Gastrocnemius medialis (tissue), 4 donors: Measurements from ENCODE around the gene KIF26B. TPM values are rescaled to one million over a fixed set of nuclear protein-coding genes. Genes with fewer than 3 reads are reported as not detected.
"Not testable (repeated sequence)": the region's sequence is repeated elsewhere in the genome, so short reads cannot be mapped to it uniquely, and the experiment has no call there.

ENCODE experiments used
- ATAC-seq, 2 donors: fragments of 150-250 bp; one replicate each; pipeline ENCODE4 v1.9.1; 2016
- DNase-seq, 2 donors: peaks; one replicate each; pipeline ENCODE4 v3.0.0-alpha.2; 2019
- H3K27ac ChIP-seq, 4 donors: fragments of 200-600 bp; sonication (generic); 1 replicate in 1 of 4; 2 replicates in 3 of 4; pipeline ENCODE4 v1.5.1; 2016 to 2018; ENCODE audit warnings: mild to moderate bottlenecking in 2 of 4, moderate library complexity in 1 of 4
- H3K27me3 ChIP-seq, 3 donors: fragments of 200-600 bp; sonication (generic) in 2 of 3; 1 replicate in 1 of 3; 2 replicates in 2 of 3; pipeline versions ENCODE4 v1.5.1 to v1.6.0; 2016 to 2019; ENCODE audit warnings: mild to moderate bottlenecking in 1 of 3, moderate library complexity in 1 of 3
- H3K36me3 ChIP-seq, 2 donors: fragments of 200-600 bp; sonication (generic) in 1 of 2; one replicate each; pipeline ENCODE4 v1.5.1; 2017 to 2018
- H3K4me1 ChIP-seq, 2 donors: fragments of 200-600 bp; sonication (generic) in 1 of 2; one replicate each; pipeline ENCODE4 v1.5.1; 2016 to 2017; ENCODE audit warnings: mild to moderate bottlenecking in 2 of 2
- H3K4me3 ChIP-seq, 4 donors: fragments of 200-600 bp; sonication (generic) in 3 of 4; 1 replicate in 1 of 4; 2 replicates in 3 of 4; pipeline ENCODE4 v1.5.1; 2016 to 2019; ENCODE audit warnings: mild to moderate bottlenecking in 2 of 4
- H3K9me3 ChIP-seq, 3 donors: fragments of 200-600 bp; sonication (generic) in 2 of 3; 1 replicate in 1 of 3; 2 replicates in 2 of 3; pipeline ENCODE4 v1.5.1; 2016 to 2019
- POLR2A ChIP-seq, 2 donors: fragments of 450-650 bp; IDR thresholded peaks; one replicate each; pipeline ENCODE4 v1.6.1; 2017; ENCODE audit warnings: antibody characterized with exemption in 2 of 2, mild to moderate bottlenecking in 2 of 2, moderate library complexity in 2 of 2
- in situ Hi-C, 4 donors: fragments of 200-750 bp; cut with MboI; loops; one replicate each; pipeline versions ENCODE4 v1.15.0 to v1.8.0; 2017; ENCODE audit warnings: low sequenced_read_pairs in 4 of 4
- intact Hi-C: fragments of 100-400 bp; cut with DNase I; formaldehyde crosslinking; loops from one replicate; pipeline ENCODE4 v1.15.1; 2023; ENCODE audit warnings: low total_unique reads
- total RNA-seq, 4 donors: library from RNA; depleted of rRNA; stranded (reverse); fragments of >200 nt; gene quantifications; one replicate each; pipeline versions ENCODE4 v1.1.0 to v1.2.3, GENCODE V29; 2016
- TF ChIP-seq, protein P1 (sequence below), 5 experiments: fragments of 450-650 bp in 3 of 5; fragments of 200-600 bp in 2 of 5; sonication (generic) in 2 of 5; IDR thresholded peaks in 4 of 5; conservative IDR thresholded peaks in 1 of 5; 1 replicate in 4 of 5; 2 replicates in 1 of 5; pipeline ENCODE4 v1.5.1; 2016 to 2019; ENCODE audit warnings: antibody characterized with exemption in 5 of 5, mild to moderate bottlenecking in 3 of 5, moderate library complexity in 3 of 5

KIF26B gene
- total RNA-seq, 4 donors from 2014 or later, result 0.02 to 0.20 (median 0.10) TPM; not detected in 1

GRCh38 chr1:245334827-245335490 is 180.2 kb downstream of the KIF26B start:
- H3K4me3 ChIP-seq, result no peak overlapping the region
- no peaks in the 10 kb centered on the region for H3K9me3 ChIP-seq
- in situ Hi-C loops (no loop called here), intact Hi-C loops (loop anchor here (10.0 kb wide), 1 partner anchor 60 kb away; no protein-coding TSS in a partner anchor)
- H3K36me3 ChIP-seq, result no peaks in the 10 kb centered on the region
- H3K4me1 ChIP-seq, result no peaks in the 10 kb centered on the region
- TF ChIP-seq, protein P1, sequence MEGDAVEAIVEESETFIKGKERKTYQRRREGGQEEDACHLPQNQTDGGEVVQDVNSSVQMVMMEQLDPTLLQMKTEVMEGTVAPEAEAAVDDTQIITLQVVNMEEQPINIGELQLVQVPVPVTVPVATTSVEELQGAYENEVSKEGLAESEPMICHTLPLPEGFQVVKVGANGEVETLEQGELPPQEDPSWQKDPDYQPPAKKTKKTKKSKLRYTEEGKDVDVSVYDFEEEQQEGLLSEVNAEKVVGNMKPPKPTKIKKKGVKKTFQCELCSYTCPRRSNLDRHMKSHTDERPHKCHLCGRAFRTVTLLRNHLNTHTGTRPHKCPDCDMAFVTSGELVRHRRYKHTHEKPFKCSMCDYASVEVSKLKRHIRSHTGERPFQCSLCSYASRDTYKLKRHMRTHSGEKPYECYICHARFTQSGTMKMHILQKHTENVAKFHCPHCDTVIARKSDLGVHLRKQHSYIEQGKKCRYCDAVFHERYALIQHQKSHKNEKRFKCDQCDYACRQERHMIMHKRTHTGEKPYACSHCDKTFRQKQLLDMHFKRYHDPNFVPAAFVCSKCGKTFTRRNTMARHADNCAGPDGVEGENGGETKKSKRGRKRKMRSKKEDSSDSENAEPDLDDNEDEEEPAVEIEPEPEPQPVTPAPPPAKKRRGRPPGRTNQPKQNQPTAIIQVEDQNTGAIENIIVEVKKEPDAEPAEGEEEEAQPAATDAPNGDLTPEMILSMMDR (IDR thresholded peaks at IDR 0.05 in 4 of 5, conservative IDR thresholded peaks at IDR 0.05 in 1 of 5), result no peak
- TF ChIP-seq POLR2A (IDR thresholded peaks at IDR 0.05), result no peak
- H3K27ac ChIP-seq, result no peak overlapping the region
- no peak for ATAC-seq
- no peaks in the 10 kb centered on the region for H3K27me3 ChIP-seq
- DNase-seq, result no peak

GRCh38 chr1:245335684-245336083 is 180.9 kb downstream of the KIF26B start:
- ATAC-seq, result not testable (repeated sequence)

DNA sequence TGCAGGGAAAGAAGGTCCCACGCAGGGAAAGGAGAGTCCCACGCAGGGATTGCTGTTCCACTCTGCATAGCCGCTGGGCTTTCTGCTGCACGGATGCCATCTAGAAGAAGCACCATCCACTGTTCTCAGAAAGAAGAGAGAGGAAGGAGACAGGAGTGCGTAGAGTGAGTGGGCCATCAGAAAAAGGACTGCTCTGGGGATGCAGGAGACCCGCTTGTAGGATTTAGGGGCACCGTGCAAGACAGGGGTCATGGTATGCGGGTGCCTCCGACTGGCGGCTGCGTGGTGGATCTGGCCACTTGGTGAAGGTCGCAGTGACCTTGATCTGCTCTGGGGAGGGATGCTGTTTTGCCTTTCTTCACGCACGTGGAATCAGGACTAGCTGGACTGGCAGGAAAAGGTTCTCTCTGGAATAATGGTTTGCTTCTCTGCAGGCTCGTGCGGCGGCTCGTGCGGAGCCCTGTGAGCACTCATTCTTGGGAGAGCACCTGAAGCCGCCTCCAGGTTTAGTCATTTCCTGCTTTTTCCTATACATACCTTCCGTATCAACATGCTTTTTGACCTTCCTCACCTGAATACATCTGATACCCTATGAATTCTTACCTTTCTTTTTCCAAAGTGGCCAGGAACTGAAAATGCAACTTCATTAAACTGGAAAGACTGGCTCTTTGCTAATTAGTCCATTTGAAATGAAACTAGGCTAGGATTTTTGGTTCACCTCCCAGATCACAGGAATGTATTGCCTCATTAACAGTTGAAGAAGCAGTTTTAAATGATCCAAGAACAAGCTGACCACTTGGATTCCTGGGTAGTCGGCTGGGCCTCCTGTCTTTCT is 181.6 kb downstream of the KIF26B start:
- H3K27me3 ChIP-seq, result no peaks in the 10 kb centered on the region
- no peaks in the 10 kb centered on the region for H3K9me3 ChIP-seq
- no peak for ATAC-seq
- no peak overlapping the region for H3K27ac ChIP-seq
- no peak for DNase-seq
- H3K4me1 ChIP-seq, result no peaks in the 10 kb centered on the region
- intact Hi-C loops, result loop anchor here (10.0 kb wide), 1 partner anchor 62 kb away; no protein-coding TSS in a partner anchor
- H3K36me3 ChIP-seq, result no peaks in the 10 kb centered on the region
- TF ChIP-seq POLR2A (IDR thresholded peaks at IDR 0.05), result no peak
- TF ChIP-seq, protein P1 (IDR thresholded peaks at IDR 0.05 in 4 of 5, conservative IDR thresholded peaks at IDR 0.05 in 1 of 5), result no peak
- in situ Hi-C loops, result no loop called here
- no peak overlapping the region for H3K4me3 ChIP-seq

More at GRCh38 chr1:245335684-245336083, 180.9 kb downstream of the KIF26B start:
- intact Hi-C loops, result loop anchor here (10.0 kb wide), 1 partner anchor 61 kb away; no protein-coding TSS in a partner anchor
- H3K4me1 ChIP-seq, H3K27me3 ChIP-seq, H3K27ac ChIP-seq, H3K4me3 ChIP-seq, DNase-seq, in situ Hi-C loops, H3K36me3 ChIP-seq, H3K9me3 ChIP-seq: not testable (repeated sequence)

DNA sequence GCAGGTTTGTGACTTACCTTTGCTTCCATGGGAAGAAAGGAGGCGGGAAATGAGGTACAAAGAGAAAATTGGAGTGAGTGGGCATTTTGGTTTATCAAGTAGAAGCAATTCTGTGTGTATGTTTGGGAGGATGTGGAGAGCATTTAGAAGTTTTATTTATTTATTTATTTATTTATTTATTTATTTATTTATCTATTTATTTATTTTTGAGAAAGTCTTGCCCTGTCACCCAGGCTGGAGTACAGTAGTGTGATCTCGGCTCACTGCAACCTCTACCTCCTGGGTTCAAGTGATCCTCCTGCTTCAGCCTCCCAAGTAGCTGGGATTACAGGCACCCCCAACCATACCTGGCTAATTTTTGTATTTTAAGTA is 182.2 kb downstream of the KIF26B start:
- H3K9me3 ChIP-seq, ATAC-seq, H3K36me3 ChIP-seq, H3K27me3 ChIP-seq, in situ Hi-C loops, H3K4me3 ChIP-seq, H3K27ac ChIP-seq, H3K4me1 ChIP-seq, DNase-seq: not testable (repeated sequence)
- intact Hi-C loops, result loop anchor here (10.0 kb wide), 1 partner anchor 62 kb away; no protein-coding TSS in a partner anchor

DNA sequence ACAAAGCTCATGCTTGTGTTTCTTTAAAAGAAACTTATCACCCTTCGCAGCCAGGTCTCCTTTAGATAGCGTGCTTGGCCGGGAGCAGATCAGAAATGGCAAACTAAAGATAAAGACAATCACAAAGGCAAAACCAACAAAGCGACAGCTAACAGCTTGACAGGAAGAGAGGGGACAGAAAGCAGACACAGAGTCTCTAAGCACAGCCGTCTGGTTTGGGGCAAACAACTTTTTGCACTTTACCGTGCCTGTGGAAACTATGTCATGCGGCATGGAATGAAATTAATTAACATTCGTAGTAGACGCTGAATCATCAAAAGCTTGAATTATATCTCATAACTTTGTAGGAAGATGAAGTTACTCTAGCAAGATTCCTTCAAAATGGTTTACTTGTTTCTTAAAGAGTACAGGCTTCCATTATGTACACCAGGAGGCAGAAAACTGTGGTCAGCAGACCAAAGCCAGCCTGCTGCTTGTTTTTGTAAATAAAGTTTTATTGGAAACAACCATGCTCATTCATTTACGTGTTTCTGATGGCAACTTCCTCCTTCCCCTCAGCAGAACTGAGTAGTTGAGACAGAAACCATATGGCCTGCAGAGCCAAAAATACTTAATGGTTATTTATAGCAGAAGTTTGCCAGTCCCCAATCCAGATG is 183.2 kb downstream of the KIF26B start:
- H3K27me3 ChIP-seq, result no peaks in the 10 kb centered on the region
- H3K4me1 ChIP-seq, result no peaks in the 10 kb centered on the region
- H3K36me3 ChIP-seq, result no peaks in the 10 kb centered on the region
- intact Hi-C loops, result loop anchor here (10.0 kb wide), 1 partner anchor 63 kb away; no protein-coding TSS in a partner anchor
- no peak for ATAC-seq
- TF ChIP-seq, protein P1 (IDR thresholded peaks at IDR 0.05 in 4 of 5, conservative IDR thresholded peaks at IDR 0.05 in 1 of 5), result no peak
- TF ChIP-seq POLR2A (IDR thresholded peaks at IDR 0.05), result no peak
- in situ Hi-C loops, result no loop called here
- no peak for DNase-seq
- H3K9me3 ChIP-seq, result no peaks in the 10 kb centered on the region
- H3K27ac ChIP-seq, result no peak overlapping the region
- H3K4me3 ChIP-seq, result no peak overlapping the region
